GM12892 (cell line): ENCODE measurements around the gene AQP4.

Experiments used
- POLR2A ChIP-seq: IDR thresholded peaks from 2 replicates; pipeline ENCODE4 v1.6.1; 2011; ENCODE audit warnings: low read depth, low read length, control low read depth
- POLR2AphosphoS5 ChIP-seq: IDR thresholded peaks from 2 replicates; pipeline ENCODE4 v1.6.1; 2011; ENCODE audit warnings: low read depth, low read length, control low read depth
- TAF1 ChIP-seq: IDR thresholded peaks from 2 replicates; pipeline ENCODE4 v1.6.1; 2011; ENCODE audit warnings: low read depth, mild to moderate bottlenecking, control low read depth, low read length, borderline replicate concordance

- TF ChIP-seq POLR2A (no peak), TAF1 (no peak), POLR2AphosphoS5 (no peak)
Measured at GRCh38 chr18:26865557-26865956, at the start of gene AQP4.
